Measurements from ENCODE around the gene ZNF497. TPM values are rescaled to one million over a fixed set of nuclear protein-coding genes. Genes with fewer than 3 reads are reported as not detected.

The ZNF497 gene
- total and polyA plus RNA-seq, 2 of the 13 experiments (the other 11 are each of a cell fraction or from before 2014, with no cell fraction given): 1.5 to 1.9 TPM

GRCh38 chr19:58408152-58409009 lies 45.8 kb upstream of the ZNF497 start, which contains the start of gene ZNF584 (continued):
- TF ChIP-seq HMGXB3 (CRISPR knock-in tag; IDR thresholded peaks at IDR 0.05; ENCODE audit: borderline replicate concordance) (peak; percentile 93; the same call in 1 of the 2 replicates), MLXIP (CRISPR knock-in tag; IDR thresholded peaks at IDR 0.05; ENCODE audit: borderline replicate concordance) (no peak), ZNF589 (CRISPR knock-in tag; conservative IDR thresholded peaks at IDR 0.05) (no peak; the same call in 1 of the 2 replicates), SMARCC2 (IDR thresholded peaks at IDR 0.05) (no peak), KDM5B (CRISPR knock-in tag; IDR thresholded peaks at IDR 0.05; ENCODE audit: borderline replicate concordance) (no peak; the same call in 1 of the 2 replicates), ZFP1 (CRISPR knock-in tag; IDR thresholded peaks at IDR 0.05) (no peak; the same call in 1 of the 2 replicates), ZNF207 (IDR thresholded peaks at IDR 0.05; ENCODE audit: borderline replicate concordance) (no peak), SP140L (CRISPR knock-in tag; IDR thresholded peaks at IDR 0.05; ENCODE audit: borderline replicate concordance) (no peak), JUNB (CRISPR knock-in tag; IDR thresholded peaks at IDR 0.05; ENCODE audit: borderline replicate concordance) (no peak), XRCC5 (optimal IDR thresholded peaks at IDR 0.05; ENCODE audit: low read length) (peak; percentile 19), ZNF362 (CRISPR knock-in tag; IDR thresholded peaks at IDR 0.05; ENCODE audit: borderline replicate concordance) (no peak; the same call in 1 of the 2 replicates), ZNF567 (CRISPR knock-in tag; IDR thresholded peaks at IDR 0.05; ENCODE audit: borderline replicate concordance) (peak; percentile 47; the same call in 1 of the 2 replicates), ESRRA (CRISPR knock-in tag; IDR thresholded peaks at IDR 0.05; ENCODE audit: low read depth) (peak; percentile 43; the same call in 1 of the 2 replicates), PCBP2 (optimal IDR thresholded peaks at IDR 0.05; ENCODE audit: low read depth, low read length, poor library complexity, severe bottlenecking) (no peak), THRA (CRISPR knock-in tag; IDR thresholded peaks at IDR 0.05; ENCODE audit: borderline replicate concordance) (no peak), KAT8 (CRISPR knock-in tag; IDR thresholded peaks at IDR 0.05) (peak; percentile 77), ZMYM3 (CRISPR knock-in tag; IDR thresholded peaks at IDR 0.05) (no peak), KAT7 (CRISPR knock-in tag; IDR thresholded peaks at IDR 0.05; ENCODE audit: borderline replicate concordance) (peak; percentile 49; the same call in 1 of the 2 replicates), ZNF205 (CRISPR knock-in tag; IDR thresholded peaks at IDR 0.05) (no peak)
